GM12872 (cell line): ENCODE data around the gene AGR3.

ENCODE experiments used
- TF ChIP-seq, protein P1 (sequence below): IDR thresholded peaks from 3 replicates; pipeline ENCODE4 v1.5.1; 2011; ENCODE audit warnings: low read depth, mild to moderate bottlenecking, low read length, moderate library complexity; ENCODE audit not compliant: insufficient read depth

The AGR3 gene

DNA sequence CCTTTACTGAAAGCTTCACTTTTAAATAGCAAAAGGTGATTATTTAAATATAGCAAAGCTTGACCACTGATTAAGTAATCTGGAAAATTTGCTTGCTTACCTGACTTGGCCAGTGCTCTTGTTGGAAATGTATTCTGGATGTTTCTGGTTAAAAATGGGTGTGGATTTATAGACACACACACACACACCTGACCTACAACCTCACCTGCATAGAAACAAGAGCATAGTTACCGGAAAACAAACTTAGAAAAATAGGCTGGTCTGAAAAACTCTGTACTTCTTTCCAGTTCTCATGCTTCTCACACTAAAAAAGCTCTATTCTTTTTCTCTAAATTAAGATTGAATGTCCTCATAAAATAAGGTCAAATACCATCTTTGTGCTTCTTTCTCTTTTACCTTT lies at the start of gene AGR3:
TSS of gene AGR3 (minus strand) at position 140 of the 400 bp plus-strand sequence. CDS start 3,365 bp downstream, outside the sequence.
- TF ChIP-seq, protein P1, sequence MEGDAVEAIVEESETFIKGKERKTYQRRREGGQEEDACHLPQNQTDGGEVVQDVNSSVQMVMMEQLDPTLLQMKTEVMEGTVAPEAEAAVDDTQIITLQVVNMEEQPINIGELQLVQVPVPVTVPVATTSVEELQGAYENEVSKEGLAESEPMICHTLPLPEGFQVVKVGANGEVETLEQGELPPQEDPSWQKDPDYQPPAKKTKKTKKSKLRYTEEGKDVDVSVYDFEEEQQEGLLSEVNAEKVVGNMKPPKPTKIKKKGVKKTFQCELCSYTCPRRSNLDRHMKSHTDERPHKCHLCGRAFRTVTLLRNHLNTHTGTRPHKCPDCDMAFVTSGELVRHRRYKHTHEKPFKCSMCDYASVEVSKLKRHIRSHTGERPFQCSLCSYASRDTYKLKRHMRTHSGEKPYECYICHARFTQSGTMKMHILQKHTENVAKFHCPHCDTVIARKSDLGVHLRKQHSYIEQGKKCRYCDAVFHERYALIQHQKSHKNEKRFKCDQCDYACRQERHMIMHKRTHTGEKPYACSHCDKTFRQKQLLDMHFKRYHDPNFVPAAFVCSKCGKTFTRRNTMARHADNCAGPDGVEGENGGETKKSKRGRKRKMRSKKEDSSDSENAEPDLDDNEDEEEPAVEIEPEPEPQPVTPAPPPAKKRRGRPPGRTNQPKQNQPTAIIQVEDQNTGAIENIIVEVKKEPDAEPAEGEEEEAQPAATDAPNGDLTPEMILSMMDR = no peak

DNA sequence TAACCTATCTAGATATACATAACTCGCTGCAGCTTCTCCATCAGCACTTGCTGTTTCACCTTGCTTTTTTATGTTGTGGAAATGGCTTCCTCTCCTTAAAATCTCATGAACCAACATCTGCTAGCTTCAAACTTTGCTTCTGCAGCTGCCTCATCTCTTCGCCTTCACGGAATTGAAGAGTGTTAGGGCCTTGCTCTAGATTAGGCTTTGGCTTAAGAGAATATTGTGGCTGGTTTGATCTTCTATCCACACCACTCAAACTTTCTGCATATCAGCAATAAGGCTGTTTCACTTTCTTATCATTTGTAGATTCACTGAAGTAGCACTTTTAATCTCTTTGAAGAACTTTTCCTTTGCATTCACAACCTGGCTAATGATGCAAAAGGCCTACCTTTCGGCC lies 49.2 kb upstream of the AGR3 start:
- TF ChIP-seq, protein P1 = no peak

- TF ChIP-seq, protein P1 = no peak
These were observed 47.5 kb upstream of the AGR3 start for GRCh38 chr7:16929146-16929762.

DNA sequence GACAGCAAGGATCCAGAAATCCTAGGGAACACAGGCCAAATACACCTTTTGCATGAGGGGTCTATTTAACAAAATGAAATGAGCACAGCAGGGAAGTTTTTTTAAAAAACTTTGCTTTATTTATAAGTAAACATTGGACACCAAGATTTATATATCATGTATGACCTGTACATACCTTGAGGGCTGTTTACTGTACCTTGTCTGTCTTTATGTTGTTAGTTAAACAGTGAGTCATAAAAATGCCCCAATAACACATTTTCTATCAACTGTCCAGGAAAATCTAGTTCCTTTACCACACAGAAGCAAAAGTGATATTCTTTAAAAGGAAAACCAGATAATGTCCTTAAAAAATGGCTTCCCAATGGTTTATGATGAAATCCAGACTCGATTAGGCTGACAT lies 45.1 kb upstream of the AGR3 start:
- TF ChIP-seq, protein P1 = no peak

DNA sequence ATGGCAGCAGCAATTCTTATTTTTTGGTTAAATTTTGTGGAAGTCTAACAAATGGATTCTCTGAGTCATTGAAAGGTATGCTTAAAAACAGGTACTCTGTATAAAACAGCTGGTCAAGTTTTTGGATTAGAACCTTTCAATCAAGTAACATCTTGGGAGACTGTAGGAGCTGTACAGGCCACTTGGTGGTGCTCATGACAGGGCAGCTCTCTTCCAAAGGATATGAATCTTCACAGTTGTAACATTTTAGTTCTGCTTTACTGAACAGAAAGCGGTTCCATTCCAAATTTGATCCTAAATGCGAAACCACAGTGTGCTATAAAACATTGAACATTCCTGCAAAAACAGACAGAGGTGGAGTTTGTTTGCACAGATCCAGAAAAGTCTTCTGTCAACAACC lies 44.5 kb upstream of the AGR3 start:
- TF ChIP-seq, protein P1 = peak; percentile 70

GRCh38 chr7:16925609-16926008 lies 43.8 kb upstream of the AGR3 start:
- TF ChIP-seq, protein P1 = no peak

- TF ChIP-seq, protein P1 = no peak
These were observed 41.2 kb upstream of the AGR3 start for GRCh38 chr7:16923019-16923418.
